ENCODE data around the gene THBS3. TPM values are rescaled to one million over a fixed set of nuclear protein-coding genes. Genes with fewer than 3 reads are reported as not detected.
"Not testable (repeated sequence)": the region's sequence is repeated elsewhere in the genome, so short reads cannot be mapped to it uniquely, and the experiment has no call there.

THBS3 gene
- total RNA-seq, 2 experiments from 2014 or later, result 21.2 to 23.6 TPM

GRCh38 chr1:155212051-155212440 is 4.3 kb upstream of the THBS3 start:
- H3K9me3 Mint-ChIP-seq, POLR2A ChIA-PET, H3K27ac Mint-ChIP-seq, H3K4me3 Mint-ChIP-seq, H3K27me3 Mint-ChIP-seq, DNase-seq: not testable (repeated sequence)
- H3K4me1 Mint-ChIP-seq, result peaks cover 32% of the 10 kb centered on the region
- peaks cover 13% of the 10 kb centered on the region for H3K36me3 Mint-ChIP-seq (ENCODE audit: low read depth)
- CTCF ChIA-PET, result interaction anchor here (0.6 to 1.5 kb wide), 3 partner anchors 36 to 588 kb away, joined by 3 to 4 read pairs (median 3); partner anchors contain the start of gene KRTCAP2

GRCh38 chr1:155211381-155212050 is 3.8 kb upstream of the THBS3 start:
- H3K9me3 Mint-ChIP-seq, H3K27me3 Mint-ChIP-seq, H3K4me3 Mint-ChIP-seq, POLR2A ChIA-PET, H3K27ac Mint-ChIP-seq, DNase-seq: not testable (repeated sequence)
- CTCF ChIA-PET, result interaction anchor here (1.1 to 1.5 kb wide), 2 partner anchors 36 to 38 kb away, joined by 3 to 4 read pairs; partner anchors contain the start of gene KRTCAP2
- peaks cover 13% of the 10 kb centered on the region for H3K36me3 Mint-ChIP-seq (ENCODE audit: low read depth)
- H3K4me1 Mint-ChIP-seq, result peaks cover 37% of the 10 kb centered on the region

- H3K4me3 Mint-ChIP-seq, result peak overlapping the region; percentile 5
- ChIA-PET CTCF (interaction anchor here (1.5 kb wide), 1 partner anchor 37 kb away, joined by 4 read pairs; the partner anchor contains the start of gene KRTCAP2), POLR2A (no interaction called here)
- peak overlapping the region; percentile 9 for H3K27ac Mint-ChIP-seq
- no peak for DNase-seq
- H3K36me3 Mint-ChIP-seq (ENCODE audit: low read depth), result peaks cover 13% of the 10 kb centered on the region
- no peaks in the 10 kb centered on the region for H3K9me3 Mint-ChIP-seq
- H3K4me1 Mint-ChIP-seq, result peaks cover 37% of the 10 kb centered on the region
- H3K27me3 Mint-ChIP-seq, result no peaks in the 10 kb centered on the region
Observed at GRCh38 chr1:155210314-155211104, 2.8 kb upstream of the THBS3 start.

GRCh38 chr1:155209312-155209721 is 1.6 kb upstream of the THBS3 start:
- POLR2A ChIA-PET, result interaction anchor here (0.6 kb wide), 1 partner anchor 18 kb away, joined by 3 read pairs; no protein-coding TSS in a partner anchor
- CTCF ChIA-PET, result interaction anchor here (0.8 to 1.4 kb wide), 2 partner anchors 10 to 16 kb away, joined by 3 to 7 read pairs; no protein-coding TSS in a partner anchor
- peak overlapping the region; percentile 82 for H3K4me3 Mint-ChIP-seq

GRCh38 chr1:155208541-155209311 is 1.0 kb upstream of the THBS3 start, which contains the start of gene MTX1:
TSS of gene MTX1 (plus strand) at chr1:155208695. CDS start at chr1:155208805, 110 bp downstream.
- no peaks in the 10 kb centered on the region for H3K9me3 Mint-ChIP-seq
- peak within 1 kb of the TSS; percentile 82 for H3K4me3 Mint-ChIP-seq
- CTCF ChIA-PET, result interaction anchor here (0.8 to 2.2 kb wide), 4 partner anchors 11 to 36 kb away, joined by 3 to 21 read pairs (median 6); partner anchors contain the start of gene KRTCAP2
- DNase-seq, result peak; percentile 90
- POLR2A ChIA-PET, result interaction anchor here (0.6 kb wide), 1 partner anchor 18 kb away, joined by 3 read pairs; no protein-coding TSS in a partner anchor
- H3K27me3 Mint-ChIP-seq, result no peaks in the 10 kb centered on the region
- peaks cover 8% of the 10 kb centered on the region for H3K36me3 Mint-ChIP-seq (ENCODE audit: low read depth)
- peak within 1 kb of the TSS; percentile 91 for H3K27ac Mint-ChIP-seq
- H3K4me1 Mint-ChIP-seq, result peaks cover 31% of the 10 kb centered on the region

More at GRCh38 chr1:155209312-155209721, 1.6 kb upstream of the THBS3 start:
- peaks cover 8% of the 10 kb centered on the region for H3K36me3 Mint-ChIP-seq (ENCODE audit: low read depth)
- no peaks in the 10 kb centered on the region for H3K27me3 Mint-ChIP-seq
- DNase-seq, result no peak
- no peaks in the 10 kb centered on the region for H3K9me3 Mint-ChIP-seq
- H3K27ac Mint-ChIP-seq, result peak overlapping the region; percentile 91
- peaks cover 31% of the 10 kb centered on the region for H3K4me1 Mint-ChIP-seq

GRCh38 chr1:155206891-155207805 is 549 bp downstream of the THBS3 start:
- peaks cover 8% of the 10 kb centered on the region for H3K36me3 Mint-ChIP-seq (ENCODE audit: low read depth)
- no peaks in the 10 kb centered on the region for H3K27me3 Mint-ChIP-seq
- H3K9me3 Mint-ChIP-seq, result no peaks in the 10 kb centered on the region
- H3K27ac Mint-ChIP-seq, result peak overlapping the region; percentile 88
- ChIA-PET CTCF (interaction anchor here (0.6 to 2.2 kb wide), 23 partner anchors 8 to 1591 kb away, joined by 3 to 21 read pairs (median 4); partner anchors contain the start of genes ENTREP3 and KRTCAP2), POLR2A (no interaction called here)
- H3K4me1 Mint-ChIP-seq, result peaks cover 31% of the 10 kb centered on the region
- peak; percentile 94 for DNase-seq
- H3K4me3 Mint-ChIP-seq, result peak overlapping the region; percentile 49

- Mint-ChIP-seq H3K9me3 (no peaks in the 10 kb centered on the region), H3K27me3 (no peaks in the 10 kb centered on the region), H3K4me1 (peaks cover 31% of the 10 kb centered on the region), H3K4me3 (no peak overlapping the region), H3K27ac (no peak overlapping the region), H3K36me3 (ENCODE audit: low read depth) (peaks cover 4% of the 10 kb centered on the region)
- no peak for DNase-seq
- POLR2A ChIA-PET, result no interaction called here
- CTCF ChIA-PET, result interaction anchor here (0.9 to 5.1 kb wide), 5 partner anchors 13 to 153 kb away, joined by 3 to 27 read pairs (median 5); partner anchors contain the start of gene ENTREP3
Observed at GRCh38 chr1:155205969-155206593, 1.6 kb downstream of the THBS3 start.

- no peak for DNase-seq
- H3K27ac Mint-ChIP-seq, result no peak overlapping the region
- no peaks in the 10 kb centered on the region for H3K9me3 Mint-ChIP-seq
- POLR2A ChIA-PET, result no interaction called here
- CTCF ChIA-PET, result interaction anchor here (5.1 kb wide), 1 partner anchor 12 kb away, joined by 27 read pairs; no protein-coding TSS in a partner anchor
- no peak overlapping the region for H3K4me3 Mint-ChIP-seq
- H3K4me1 Mint-ChIP-seq, result peaks cover 23% of the 10 kb centered on the region
- H3K27me3 Mint-ChIP-seq, result no peaks in the 10 kb centered on the region
- H3K36me3 Mint-ChIP-seq (ENCODE audit: low read depth), result no peaks in the 10 kb centered on the region
Observed at GRCh38 chr1:155205035-155205434, 2.7 kb downstream of the THBS3 start.

GRCh38 chr1:155202731-155203515 is 4.8 kb downstream of the THBS3 start:
- H3K9me3 Mint-ChIP-seq, result no peaks in the 10 kb centered on the region
- no peak overlapping the region for H3K4me3 Mint-ChIP-seq
- H3K27me3 Mint-ChIP-seq, result no peaks in the 10 kb centered on the region
- DNase-seq, result no peak
- ChIA-PET CTCF (interaction anchor here (1.1 to 5.1 kb wide), 5 partner anchors 10 to 60 kb away, joined by 3 to 27 read pairs (median 4); partner anchors contain the start of gene KRTCAP2), POLR2A (no interaction called here)
- no peak overlapping the region for H3K27ac Mint-ChIP-seq
- peaks cover 11% of the 10 kb centered on the region for H3K4me1 Mint-ChIP-seq
- peaks cover 2% of the 10 kb centered on the region for H3K36me3 Mint-ChIP-seq (ENCODE audit: low read depth)

- Mint-ChIP-seq H3K4me1 (peaks cover 6% of the 10 kb centered on the region), H3K27me3 (no peaks in the 10 kb centered on the region), H3K27ac (no peak overlapping the region), H3K4me3 (no peak overlapping the region), H3K36me3 (ENCODE audit: low read depth) (peaks cover 2% of the 10 kb centered on the region), H3K9me3 (no peaks in the 10 kb centered on the region)
- ChIA-PET POLR2A (no interaction called here), CTCF (interaction anchor here (1.1 to 5.1 kb wide), 4 partner anchors 9 to 60 kb away, joined by 3 to 27 read pairs (median 4); no protein-coding TSS in a partner anchor)
- no peak for DNase-seq
Observed at GRCh38 chr1:155202198-155202597, 5.5 kb downstream of the THBS3 start.
